ENCODE results near the gene SFXN3.

GRCh38 chr10:101053516-101053915 is 22.5 kb downstream of the SFXN3 start:
- no peak for TF ChIP-seq CTCF (IDR thresholded peaks at IDR 0.05; ENCODE audit: low read depth, low read length, poor library complexity, severe bottlenecking)
- no peak for TF ChIP-seq EZH2phosphoT487 (IDR thresholded peaks at IDR 0.05; ENCODE audit: borderline replicate concordance, low read length)

Measured in DOHH2 (cell line).